Adipocyte (in vitro differentiated cells): Measurements from ENCODE around the gene ARHGEF17.

ENCODE experiments used
- DNase-seq: peaks from one replicate; pipeline ENCODE4 v3.0.0-alpha.2; 2015; ENCODE audit warnings: low read depth
- H3K27me3 ChIP-seq: replicated peaks from 2 replicates; pipeline ENCODE4 v1.7.0; 2013; ENCODE audit warnings: mild to moderate bottlenecking, low read length, moderate library complexity; ENCODE audit not compliant: control insufficient read depth, insufficient read depth
- H3K36me3 ChIP-seq: 2 replicates; pipeline ENCODE4 v1.7.0; 2013; ENCODE audit warnings: low read length, mild to moderate bottlenecking, moderate library complexity; ENCODE audit not compliant: control insufficient read depth, insufficient read depth, severe bottlenecking
- H3K4me1 ChIP-seq: 2 replicates; pipeline ENCODE4 v1.7.0; 2013; ENCODE audit warnings: mild to moderate bottlenecking, low read length, moderate library complexity; ENCODE audit not compliant: control insufficient read depth, insufficient read depth
- H3K4me3 ChIP-seq: 2 replicates; pipeline ENCODE4 v1.7.0; 2013; ENCODE audit warnings: mild to moderate bottlenecking, low read length, moderate library complexity
- H3K9ac ChIP-seq: 2 replicates; pipeline ENCODE4 v1.7.0; 2013; ENCODE audit warnings: mild to moderate bottlenecking, low read length, moderate library complexity
- H3K9me3 ChIP-seq: 2 replicates; pipeline ENCODE4 v1.7.0; 2013; ENCODE audit warnings: mild to moderate bottlenecking, low read length, moderate library complexity; ENCODE audit not compliant: control insufficient read depth

Gene ARHGEF17

GRCh38 chr11:73389134-73389525 is 81.1 kb downstream of the ARHGEF17 start:
- H3K9me3 ChIP-seq = no peaks in the 10 kb centered on the region
- H3K9ac ChIP-seq = no peak overlapping the region
- DNase-seq = no peak
- H3K36me3 ChIP-seq = peaks cover 3% of the 10 kb centered on the region
- no peak overlapping the region for H3K4me3 ChIP-seq
- H3K4me1 ChIP-seq = peaks cover 10% of the 10 kb centered on the region
- H3K27me3 ChIP-seq = no peaks in the 10 kb centered on the region

GRCh38 chr11:73389916-73390315 is 81.8 kb downstream of the ARHGEF17 start:
- no peaks in the 10 kb centered on the region for H3K27me3 ChIP-seq
- peaks cover 3% of the 10 kb centered on the region for H3K36me3 ChIP-seq
- no peak for DNase-seq
- no peak overlapping the region for H3K4me3 ChIP-seq
- no peak overlapping the region for H3K9ac ChIP-seq
- peaks cover 9% of the 10 kb centered on the region for H3K4me1 ChIP-seq
- no peaks in the 10 kb centered on the region for H3K9me3 ChIP-seq

GRCh38 chr11:73390601-73391565 is 82.8 kb downstream of the ARHGEF17 start:
- no peak for DNase-seq
- Histone ChIP-seq H3K27me3 (no peaks in the 10 kb centered on the region), H3K9ac (no peak overlapping the region), H3K4me3 (no peak overlapping the region), H3K36me3 (peaks cover 3% of the 10 kb centered on the region), H3K4me1 (peaks cover 12% of the 10 kb centered on the region), H3K9me3 (no peaks in the 10 kb centered on the region)

GRCh38 chr11:73391665-73392064 is 83.6 kb downstream of the ARHGEF17 start:
- DNase-seq = no peak
- H3K36me3 ChIP-seq = peaks cover 3% of the 10 kb centered on the region
- no peaks in the 10 kb centered on the region for H3K9me3 ChIP-seq
- peaks cover 14% of the 10 kb centered on the region for H3K4me1 ChIP-seq
- no peak overlapping the region for H3K9ac ChIP-seq
- no peak overlapping the region for H3K4me3 ChIP-seq
- H3K27me3 ChIP-seq = no peaks in the 10 kb centered on the region

- peak overlapping the region; percentile 15 for H3K9ac ChIP-seq
- no peak overlapping the region for H3K4me3 ChIP-seq
- no peaks in the 10 kb centered on the region for H3K27me3 ChIP-seq
- H3K4me1 ChIP-seq = peaks cover 20% of the 10 kb centered on the region
- H3K36me3 ChIP-seq = peaks cover 3% of the 10 kb centered on the region
- no peaks in the 10 kb centered on the region for H3K9me3 ChIP-seq
- no peak for DNase-seq
Observed at GRCh38 chr11:73392108-73393010, 84.3 kb downstream of the ARHGEF17 start.

GRCh38 chr11:73393011-73393380 is 84.9 kb downstream of the ARHGEF17 start:
- peak overlapping the region; percentile 15 for H3K9ac ChIP-seq
- DNase-seq = no peak
- no peaks in the 10 kb centered on the region for H3K9me3 ChIP-seq
- H3K27me3 ChIP-seq = no peaks in the 10 kb centered on the region
- H3K4me3 ChIP-seq = no peak overlapping the region
- H3K36me3 ChIP-seq = peaks cover 3% of the 10 kb centered on the region
- peaks cover 23% of the 10 kb centered on the region for H3K4me1 ChIP-seq

GRCh38 chr11:73393479-73394415 is 85.7 kb downstream of the ARHGEF17 start:
- H3K9ac ChIP-seq = peak overlapping the region; percentile 26
- H3K9me3 ChIP-seq = no peaks in the 10 kb centered on the region
- DNase-seq = peak; percentile 87
- no peak overlapping the region for H3K4me3 ChIP-seq
- peaks cover 3% of the 10 kb centered on the region for H3K36me3 ChIP-seq
- H3K4me1 ChIP-seq = peaks cover 25% of the 10 kb centered on the region
- no peaks in the 10 kb centered on the region for H3K27me3 ChIP-seq

- Histone ChIP-seq H3K4me3 (no peak overlapping the region), H3K36me3 (peaks cover 3% of the 10 kb centered on the region), H3K27me3 (no peaks in the 10 kb centered on the region), H3K9me3 (no peaks in the 10 kb centered on the region), H3K9ac (peak overlapping the region; percentile 8), H3K4me1 (peaks cover 34% of the 10 kb centered on the region)
- no peak for DNase-seq
Observed at GRCh38 chr11:73394416-73395296, 86.6 kb downstream of the ARHGEF17 start.

- Histone ChIP-seq H3K4me1 (peaks cover 34% of the 10 kb centered on the region), H3K36me3 (peaks cover 3% of the 10 kb centered on the region), H3K27me3 (no peaks in the 10 kb centered on the region), H3K9ac (peak overlapping the region; percentile 44), H3K9me3 (no peaks in the 10 kb centered on the region), H3K4me3 (no peak overlapping the region)
- no peak for DNase-seq
Observed at GRCh38 chr11:73395297-73396208, 87.5 kb downstream of the ARHGEF17 start.
